H9 (cell line): ENCODE measurements around the gene TMEM245. TPM values are rescaled to one million over a fixed set of nuclear protein-coding genes. Genes with fewer than 3 reads are reported as not detected.

Experiments
- DNase-seq: peaks from one replicate; pipeline ENCODE4 v3.0.0-alpha.2; 2017
- H2AFZ ChIP-seq: one replicate; pipeline ENCODE4 v1.6.1; 2013; ENCODE audit warnings: mild to moderate bottlenecking, low read length, control low read depth, moderate library complexity
- H2AK5ac ChIP-seq: 2 replicates; pipeline ENCODE4 v1.6.1; 2013; ENCODE audit warnings: low read length, control low read depth, mixed read lengths; ENCODE audit not compliant: insufficient read length
- H2BK120ac ChIP-seq: one replicate; pipeline ENCODE4 v1.6.1; 2013; ENCODE audit warnings: low read depth, mild to moderate bottlenecking, low read length, control low read depth, inconsistent platforms; ENCODE audit not compliant: poor library complexity, severe bottlenecking
- H2BK12ac ChIP-seq: 2 replicates; pipeline ENCODE4 v1.6.1; 2013; ENCODE audit warnings: low read length, control low read depth, mixed read lengths, low read depth; ENCODE audit not compliant: insufficient read length
- H2BK15ac ChIP-seq: 2 replicates; pipeline ENCODE4 v1.6.1; 2013; ENCODE audit warnings: low read depth, low read length, control low read depth
- H2BK20ac ChIP-seq: one replicate; pipeline ENCODE4 v1.6.1; 2013; ENCODE audit warnings: low read depth, mild to moderate bottlenecking, low read length, control low read depth, inconsistent platforms; ENCODE audit not compliant: poor library complexity, severe bottlenecking
- H2BK5ac ChIP-seq: 2 replicates; pipeline ENCODE4 v1.6.1; 2013; ENCODE audit warnings: low read length, control low read depth, mixed read lengths; ENCODE audit not compliant: insufficient read length
- H3K14ac ChIP-seq: 2 replicates; pipeline ENCODE4 v1.6.1; 2013; ENCODE audit warnings: low read length, control low read depth; ENCODE audit not compliant: insufficient read depth
- H3K18ac ChIP-seq: 2 replicates; pipeline ENCODE4 v1.6.1; 2013; ENCODE audit warnings: low read depth, mild to moderate bottlenecking, mixed read lengths, low read length, control low read depth; ENCODE audit not compliant: insufficient read length
- H3K23ac ChIP-seq: 2 replicates; pipeline ENCODE4 v1.6.1; 2013; ENCODE audit warnings: low read length, control low read depth, mixed read lengths, low read depth; ENCODE audit not compliant: insufficient read length
- H3K23me2 ChIP-seq: 2 replicates; pipeline ENCODE4 v1.6.1; 2013; ENCODE audit warnings: low read depth, mild to moderate bottlenecking, mixed read lengths, low read length, control low read depth; ENCODE audit not compliant: insufficient read length, poor library complexity, severe bottlenecking
- H3K27ac ChIP-seq: 2 replicates; pipeline ENCODE4 v1.5.1; 2013; ENCODE audit warnings: low read length, control low read depth, mixed read lengths, low read depth; ENCODE audit not compliant: insufficient read length
- H3K27me3 ChIP-seq: 2 replicates; pipeline ENCODE4 v1.6.1; 2013; ENCODE audit warnings: low read length, control low read depth, inconsistent platforms; ENCODE audit not compliant: insufficient read depth
- H3K4ac ChIP-seq: 2 replicates; pipeline ENCODE4 v1.6.1; 2013; ENCODE audit warnings: low read depth, mild to moderate bottlenecking, control low read depth, inconsistent platforms, low read length, moderate library complexity
- H3K4me1 ChIP-seq: 2 replicates; pipeline ENCODE4 v1.6.1; 2013; ENCODE audit warnings: low read length, control low read depth, inconsistent platforms; ENCODE audit not compliant: insufficient read depth
- H3K4me2 ChIP-seq: 2 replicates; pipeline ENCODE4 v1.6.1; 2013; ENCODE audit warnings: low read length, control low read depth, mixed read lengths; ENCODE audit not compliant: insufficient read length, insufficient read depth
- H3K56ac ChIP-seq: 2 replicates; pipeline ENCODE4 v1.6.1; 2013; ENCODE audit warnings: low read depth, mild to moderate bottlenecking, mixed read lengths, low read length, control low read depth; ENCODE audit not compliant: insufficient read length
- H3K79me1 ChIP-seq: 2 replicates; pipeline ENCODE4 v1.6.1; 2013; ENCODE audit warnings: low read depth, mild to moderate bottlenecking, moderate library complexity, low read length, control low read depth, inconsistent platforms; ENCODE audit not compliant: insufficient read depth, poor library complexity, severe bottlenecking
- H3K79me2 ChIP-seq: 2 replicates; pipeline ENCODE4 v1.6.1; 2013; ENCODE audit warnings: low read length, control low read depth, inconsistent platforms; ENCODE audit not compliant: insufficient read depth
- H3K9ac ChIP-seq: 2 replicates; pipeline ENCODE4 v1.6.1; 2013; ENCODE audit warnings: low read length, control low read depth, mixed read lengths; ENCODE audit not compliant: insufficient read length; ENCODE audit errors: extremely low read depth
- H3K9me3 ChIP-seq: one replicate; pipeline ENCODE4 v1.6.1; 2013; ENCODE audit warnings: low read depth, low read length, inconsistent platforms; ENCODE audit not compliant: control insufficient read depth
- H3T11ph ChIP-seq: one replicate; pipeline ENCODE4 v1.6.1; 2013; ENCODE audit warnings: mild to moderate bottlenecking, low read length, control low read depth, inconsistent platforms
- H4K20me1 ChIP-seq: one replicate; pipeline ENCODE4 v1.6.1; 2013; ENCODE audit not compliant: control insufficient read depth, insufficient read length, insufficient read depth
- H4K5ac ChIP-seq: 2 replicates; pipeline ENCODE4 v1.6.1; 2013; ENCODE audit warnings: low read depth, mild to moderate bottlenecking, mixed read lengths, low read length, control low read depth; ENCODE audit not compliant: insufficient read length
- H4K8ac ChIP-seq: replicated peaks from 2 replicates; pipeline ENCODE4 v1.6.1; 2013; ENCODE audit warnings: low read length, control low read depth, mixed read lengths, low read depth; ENCODE audit not compliant: insufficient read length
- H4K91ac ChIP-seq: 2 replicates; pipeline ENCODE4 v1.6.1; 2013; ENCODE audit warnings: low read depth, mild to moderate bottlenecking, moderate library complexity, mixed read lengths, low read length, control low read depth; ENCODE audit not compliant: insufficient read length
- H3K27ac Mint-ChIP-seq, 3 experiments: 2 replicates in 2 of 3; 3 replicates in 1 of 3; pipeline ENCODE4 v1.8.0; 2020 to 2021; ENCODE audit warnings: mixed read lengths in 3 of 3, mild to moderate bottlenecking in 1 of 3, moderate library complexity in 1 of 3
- H3K27me3 Mint-ChIP-seq: 2 replicates; pipeline ENCODE4 v1.8.0; 2021; ENCODE audit warnings: low read depth, mild to moderate bottlenecking, moderate library complexity, mixed read lengths
- H3K36me3 Mint-ChIP-seq, 3 experiments: 2 replicates in 2 of 3; 3 replicates in 1 of 3; pipeline ENCODE4 v1.8.0; 2020 to 2021; ENCODE audit warnings: low read depth in 3 of 3, mixed read lengths in 3 of 3; ENCODE audit not compliant: insufficient read depth in 1 of 3
- H3K4me1 Mint-ChIP-seq, 2 experiments: 2 replicates each; pipeline ENCODE4 v1.8.0; 2020; ENCODE audit warnings: mixed read lengths in 2 of 2
- H3K4me3 Mint-ChIP-seq, 2 experiments: 2 replicates in 1 of 2; 3 replicates in 1 of 2; pipeline ENCODE4 v1.8.0; 2020 to 2021; ENCODE audit warnings: mild to moderate bottlenecking in 2 of 2, mixed read lengths in 2 of 2, moderate library complexity in 1 of 2
- H3K9me3 Mint-ChIP-seq, 2 experiments: 2 replicates in 1 of 2; 3 replicates in 1 of 2; pipeline ENCODE4 v1.8.0; 2020; ENCODE audit warnings: mild to moderate bottlenecking in 2 of 2, mixed read lengths in 2 of 2, moderate library complexity in 1 of 2
- CTCF ChIP-seq: fragments of 200-600 bp; sonication (generic); conservative IDR thresholded peaks from 3 replicates; pipeline ENCODE4 v1.8.0; 2021; ENCODE audit warnings: antibody characterized with exemption, mild to moderate bottlenecking
- WGBS: extraction: QIAGEN DNeasy Blood & Tissue Kit; methylation state at CpG from one replicate; pipeline ENCODE4 v1.1.7; 2013; ENCODE audit warnings: missing lambda C conversion rate, low lambda C conversion rate, mixed read lengths; ENCODE audit not compliant: insufficient read length; ENCODE audit errors: extremely low coverage; 5-methylcytosine and 5-hydroxymethylcytosine counted together
- total RNA-seq: library from RNA; stranded (reverse); gene quantifications from 2 replicates; pipeline ENCODE4 v1.2.1, GENCODE V29; 2021

TMEM245 gene
- total RNA-seq, 1 experiment from 2014 or later, result 37.9 TPM

GRCh38 chr9:109143881-109144562 is 24.3 kb upstream of the TMEM245 start:
- no peaks in the 10 kb centered on the region for H3K79me1 ChIP-seq
- H3K27me3 Mint-ChIP-seq, result no peaks in the 10 kb centered on the region; the same call in 1 of the 2 replicates
- no peak overlapping the region for H3K4ac ChIP-seq
- H4K20me1 ChIP-seq, result no peaks in the 10 kb centered on the region
- no peak overlapping the region for H3K9ac ChIP-seq
- H3K14ac ChIP-seq, result no peak overlapping the region
- no peak overlapping the region for H4K91ac ChIP-seq
- WGBS, result no CpG with 5 or more reads among the region's 5 CpGs
- TF ChIP-seq CTCF, result peak; percentile 49
- peaks cover 7 to 13% of the 10 kb centered on the region in 2 experiments for H3K4me1 Mint-ChIP-seq
- no peak overlapping the region for H2AFZ ChIP-seq
- H3K27ac Mint-ChIP-seq, result no peak overlapping the region
- no peak overlapping the region for H2BK120ac ChIP-seq
- no peak overlapping the region for H3K4me3 Mint-ChIP-seq
- H3K9me3 Mint-ChIP-seq, result no peaks in the 10 kb centered on the region; a peak in 1 of 5 replicates
- no peak overlapping the region for H3T11ph ChIP-seq
- H2BK5ac ChIP-seq, result no peak overlapping the region
- H4K5ac ChIP-seq, result no peak overlapping the region
- H3K27me3 ChIP-seq, result no peaks in the 10 kb centered on the region
- no peak overlapping the region for H2BK12ac ChIP-seq
- DNase-seq, result peak; percentile 48
- no peaks in the 10 kb centered on the region for H3K79me2 ChIP-seq
- no peaks in the 10 kb centered on the region for H3K23me2 ChIP-seq
- H3K36me3 Mint-ChIP-seq, result no peaks in the 10 kb centered on the region
- no peak overlapping the region for H4K8ac ChIP-seq
- no peak overlapping the region for H2BK15ac ChIP-seq
- H3K4me2 ChIP-seq, result no peak overlapping the region
- H3K56ac ChIP-seq, result no peak overlapping the region
- no peaks in the 10 kb centered on the region for H3K9me3 ChIP-seq
- H2BK20ac ChIP-seq, result no peak overlapping the region
- H3K27ac ChIP-seq, result no peak overlapping the region
- H3K18ac ChIP-seq, result no peak overlapping the region
- H3K23ac ChIP-seq, result no peak overlapping the region
- H2AK5ac ChIP-seq, result no peak overlapping the region
- no peaks in the 10 kb centered on the region for H3K4me1 ChIP-seq
